ENCODE data around the gene ZNF598. TPM values are rescaled to one million over a fixed set of nuclear protein-coding genes. Genes with fewer than 3 reads are reported as not detected.
"Not testable (repeated sequence)": the region's sequence is repeated elsewhere in the genome, so short reads cannot be mapped to it uniquely, and the experiment has no call there.

The ZNF598 gene
- polyA plus RNA-seq, 4 donors, result 17.6 to 27.5 (median 18.1) TPM

- DNase-seq (ENCODE audit: low read depth in 4 of 4, low spot score in 3 of 4), result no peak
These were observed 31.3 kb upstream of the ZNF598 start for GRCh38 chr16:2040787-2041522.

DNA sequence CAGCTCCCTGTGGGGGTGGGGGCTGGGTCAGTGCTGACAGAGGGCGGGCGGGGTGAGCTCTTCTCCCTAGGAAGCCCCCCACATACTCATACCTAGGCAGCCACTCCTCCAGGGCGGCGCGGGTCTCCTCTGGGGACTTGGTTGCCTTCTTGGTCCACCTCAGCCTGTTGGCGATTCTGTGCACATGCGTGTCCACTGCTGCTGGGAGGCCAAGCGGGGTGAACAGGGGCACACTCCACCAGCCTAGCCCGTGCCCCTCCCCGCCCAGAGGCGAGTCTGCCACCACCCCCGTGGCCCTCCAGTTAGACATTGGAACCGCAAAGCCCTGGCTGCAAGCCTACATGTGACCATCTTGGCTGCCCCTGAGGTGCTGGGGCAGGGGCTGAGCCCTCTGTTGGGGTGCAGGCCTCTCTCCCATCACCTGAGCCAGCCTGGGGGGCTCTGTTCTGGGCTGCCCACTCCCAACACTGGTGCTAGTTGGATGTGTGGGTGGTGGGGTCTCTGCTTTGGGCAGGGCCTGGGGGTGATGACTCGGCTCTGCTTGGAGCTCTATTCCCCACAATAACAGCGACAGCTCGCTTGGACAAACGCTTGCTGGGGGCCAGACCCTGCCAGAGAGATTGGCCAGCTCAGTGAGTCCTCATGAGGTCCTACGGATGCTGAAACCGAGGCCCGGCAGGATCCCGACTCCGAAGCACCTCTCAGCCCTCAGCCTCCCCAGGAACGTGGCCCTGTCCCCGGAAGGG lies 30.6 kb upstream of the ZNF598 start:
- no peak for DNase-seq (ENCODE audit: low read depth in 4 of 4, low spot score in 3 of 4)

DNA sequence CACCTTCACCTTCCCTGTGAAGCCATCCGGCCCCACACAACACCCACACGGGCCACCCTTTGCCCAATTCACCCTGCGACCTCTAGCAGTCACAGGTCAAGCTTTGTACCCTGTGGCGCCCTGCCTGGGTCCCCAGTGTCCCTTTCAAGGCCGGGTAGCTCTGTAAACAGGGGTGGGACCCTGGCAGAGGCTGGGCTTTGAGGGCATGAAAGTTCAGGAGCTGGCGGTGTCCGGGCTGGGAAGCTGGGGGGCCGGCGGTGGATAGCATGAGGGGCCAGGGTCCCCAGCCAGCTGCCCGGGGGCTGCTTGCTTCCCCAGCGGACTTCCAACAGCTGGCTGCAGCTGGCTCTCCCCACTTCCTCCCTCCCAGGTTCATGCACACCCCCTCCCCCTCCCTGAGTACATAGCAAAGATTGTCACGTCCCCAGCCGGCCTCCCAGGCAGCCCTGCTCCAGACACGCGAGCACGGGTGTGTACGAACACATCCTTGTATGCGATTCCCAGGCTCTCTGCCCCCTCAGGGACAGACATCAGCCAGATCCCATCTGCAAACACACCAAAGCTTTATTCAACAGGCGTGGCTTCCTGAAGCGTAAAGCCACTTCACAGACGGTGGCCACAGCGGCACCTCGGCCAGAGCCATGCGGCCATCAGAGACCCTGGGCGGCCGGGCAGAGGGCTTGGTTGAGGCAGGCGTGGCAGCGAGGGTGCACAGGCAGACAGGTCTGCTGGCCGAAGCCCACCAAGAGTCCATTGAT lies 29.8 kb upstream of the ZNF598 start:
- peak; percentile 80 to 91 (median 82) for DNase-seq (ENCODE audit: low read depth in 4 of 4, low spot score in 3 of 4)

GRCh38 chr16:2038382-2039231 lies 29.0 kb upstream of the ZNF598 start:
- DNase-seq (ENCODE audit: low read depth in 4 of 4, low spot score in 3 of 4), result peak in 2 of 4 donors; percentile 58 to 59

- no peak for DNase-seq (ENCODE audit: low read depth in 4 of 4, low spot score in 3 of 4)
These were observed 28.2 kb upstream of the ZNF598 start for GRCh38 chr16:2037647-2038381.

DNA sequence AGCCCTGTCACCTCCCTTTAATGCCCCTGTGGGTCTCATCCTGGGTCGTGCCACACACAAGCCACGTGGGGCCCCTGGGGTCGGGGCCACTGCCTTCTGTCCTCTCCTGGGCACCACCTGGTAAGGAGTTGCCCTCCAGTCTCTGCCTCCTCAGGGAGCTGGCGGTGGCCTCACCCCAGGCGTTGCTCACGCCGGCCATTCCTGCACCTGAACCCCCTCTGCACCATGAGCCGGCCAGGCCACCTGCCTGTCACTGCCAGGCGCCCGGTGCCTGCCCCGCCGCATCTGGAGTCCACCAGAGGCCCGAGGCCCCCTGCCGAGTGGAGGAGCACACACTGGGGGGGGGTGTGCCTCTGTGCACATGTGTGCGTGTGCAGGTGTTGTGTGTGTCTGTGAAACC lies 27.5 kb upstream of the ZNF598 start:
- DNase-seq (ENCODE audit: low read depth in 4 of 4, low spot score in 3 of 4), result no peak

- no peak for DNase-seq (ENCODE audit: low read depth in 4 of 4, low spot score in 3 of 4)
These were observed 26.8 kb upstream of the ZNF598 start for GRCh38 chr16:2036200-2036966.

DNA sequence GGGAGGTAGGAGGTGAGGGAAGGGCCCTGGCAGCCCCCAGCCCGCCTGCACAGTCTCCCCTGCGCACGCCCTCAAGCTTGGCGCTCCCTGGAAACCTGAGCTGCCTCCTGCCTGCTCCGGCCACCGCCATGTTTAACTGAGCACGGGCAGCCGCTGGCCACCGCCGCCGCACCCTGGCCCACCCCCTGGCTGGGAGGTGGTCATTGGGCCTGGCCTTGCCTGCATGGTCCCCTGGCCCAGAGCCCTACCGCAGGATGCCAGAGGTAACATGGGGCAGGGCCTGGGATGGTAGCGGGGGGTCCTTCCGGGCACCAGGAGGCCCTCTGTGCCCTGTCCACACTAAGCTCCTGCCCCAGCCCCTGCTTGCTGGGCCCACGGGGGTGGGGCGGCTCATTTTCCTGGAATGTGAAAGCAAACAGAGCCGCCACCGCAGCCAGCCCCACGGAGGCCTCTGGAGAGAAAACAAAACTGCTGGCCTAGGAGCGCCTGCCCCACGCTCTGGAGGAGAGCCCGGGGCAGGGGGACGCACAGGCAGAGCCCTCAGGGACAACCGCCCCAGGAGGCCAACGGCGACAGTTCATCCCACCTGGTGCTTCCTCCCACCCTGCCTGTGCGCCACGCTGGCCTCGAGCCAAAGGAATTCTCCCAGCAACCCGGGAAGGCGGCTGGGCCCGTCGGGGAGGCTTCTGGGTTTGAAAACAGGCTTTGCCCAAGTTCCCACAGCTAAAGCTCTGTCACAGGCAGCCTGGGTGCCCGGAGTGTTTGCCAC lies 26.0 kb upstream of the ZNF598 start:
- DNase-seq (ENCODE audit: low read depth in 4 of 4, low spot score in 3 of 4), result peak in 1 of 4 donors; percentile 59

- no peak for DNase-seq (ENCODE audit: low read depth in 4 of 4, low spot score in 3 of 4)
These were observed 25.2 kb upstream of the ZNF598 start for GRCh38 chr16:2034696-2035430.

DNA sequence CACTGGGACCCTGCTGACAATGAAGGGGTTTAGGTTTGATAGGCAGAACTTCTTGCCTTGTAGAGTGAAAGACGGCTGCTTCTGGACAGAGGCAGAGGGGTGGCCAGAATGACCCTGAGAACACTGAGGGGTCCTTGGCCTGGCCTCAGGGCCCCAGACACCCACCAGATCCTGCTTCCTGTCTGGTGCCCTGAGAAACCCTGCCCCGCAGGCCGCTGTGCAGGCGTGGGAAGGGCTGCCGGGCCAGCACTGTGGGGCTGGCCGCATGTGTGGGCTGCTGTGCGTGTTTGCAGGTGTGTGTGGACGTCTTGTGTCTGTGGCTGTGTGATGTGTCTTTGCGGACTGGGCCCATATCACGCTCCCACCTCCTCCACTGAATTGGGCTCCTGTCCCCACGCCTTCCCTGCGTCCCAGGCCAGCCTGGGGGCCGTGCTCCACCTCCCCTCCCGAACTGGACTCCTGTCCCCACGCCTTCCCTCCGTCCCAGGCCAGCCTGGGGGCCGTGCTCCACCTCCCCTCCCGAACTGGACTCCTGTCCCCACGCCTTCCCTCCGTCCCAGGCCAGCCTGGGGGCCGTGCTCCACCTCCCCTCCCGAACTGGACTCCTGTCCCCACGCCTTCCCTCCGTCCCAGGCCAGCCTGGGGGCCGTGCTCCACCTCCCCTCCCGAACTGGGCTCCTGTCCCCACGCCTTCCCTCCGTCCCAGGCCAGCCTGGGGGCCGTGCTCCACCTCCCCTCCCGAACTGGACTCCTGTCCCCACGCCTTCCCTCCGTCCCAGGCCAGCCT lies 24.5 kb upstream of the ZNF598 start:
- DNase-seq (ENCODE audit: low read depth in 4 of 4, low spot score in 3 of 4), result not testable (repeated sequence)

- DNase-seq (ENCODE audit: low read depth in 4 of 4, low spot score in 3 of 4), result no peak
These were observed 23.7 kb upstream of the ZNF598 start for GRCh38 chr16:2033057-2033908.

DNA sequence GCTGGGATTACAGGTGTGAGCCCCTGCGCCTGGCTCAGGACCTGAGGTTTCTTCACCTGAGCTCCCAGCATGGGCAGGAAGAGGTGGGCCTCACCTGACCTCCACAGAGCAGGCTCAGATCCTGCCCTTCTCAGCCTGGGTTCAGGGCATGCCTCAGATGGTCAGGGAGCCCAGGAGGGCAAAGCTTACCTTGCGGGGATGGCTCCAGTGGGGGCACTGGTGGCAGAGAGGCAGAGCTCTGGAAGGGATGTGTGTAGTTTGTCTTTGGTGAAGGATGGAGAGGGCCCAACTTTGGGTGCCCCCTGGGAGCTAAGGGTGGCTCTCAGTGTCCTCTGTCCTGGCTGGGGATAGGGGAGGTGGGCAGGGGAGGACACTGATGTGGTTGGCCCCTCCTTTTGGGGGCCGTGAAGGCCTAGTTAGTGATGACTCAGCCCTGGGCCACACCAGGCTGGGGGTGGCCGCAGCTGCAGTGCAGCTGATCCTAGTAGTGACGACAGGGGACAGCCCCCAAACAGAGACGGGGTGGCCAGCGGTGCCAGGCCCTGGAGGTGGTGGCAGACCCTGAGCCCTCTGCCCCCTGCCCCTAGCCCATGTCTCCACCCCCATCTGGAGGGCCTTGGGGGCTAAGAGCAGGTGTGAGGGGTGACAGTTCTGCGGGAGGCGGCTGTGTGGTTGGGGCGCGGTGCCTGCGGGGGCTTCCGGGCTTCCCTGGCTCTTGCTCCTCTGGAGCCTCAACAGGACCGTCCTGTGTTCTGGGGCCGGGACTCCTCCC lies 22.9 kb upstream of the ZNF598 start:
- no peak for DNase-seq (ENCODE audit: low read depth in 4 of 4, low spot score in 3 of 4)

DNA sequence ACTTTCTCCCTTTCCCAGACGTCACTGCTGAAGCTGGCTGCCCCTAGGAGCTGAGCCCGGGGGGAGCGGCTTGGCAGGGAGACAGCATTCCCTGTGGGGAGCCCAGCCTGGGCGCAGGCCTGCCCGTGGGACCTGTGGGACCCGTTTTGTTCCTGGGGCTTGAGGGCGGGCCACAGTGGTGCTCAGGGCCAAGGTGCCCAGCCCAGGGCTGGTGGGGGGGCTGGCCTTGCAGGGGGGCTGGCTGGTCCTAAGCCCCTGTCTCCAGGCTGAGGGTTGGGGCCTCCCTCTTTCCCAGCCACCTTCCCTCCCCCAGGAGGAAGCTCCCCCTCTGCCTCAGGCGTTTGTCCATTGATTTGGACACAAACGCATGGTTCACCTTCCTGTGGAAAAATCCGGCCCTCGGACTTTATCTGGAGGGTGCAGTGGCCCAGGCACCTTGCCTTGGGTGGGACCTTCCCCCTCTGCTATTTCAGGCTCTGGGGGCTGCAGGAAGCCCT lies 21.5 kb upstream of the ZNF598 start:
- DNase-seq (ENCODE audit: low read depth in 4 of 4, low spot score in 3 of 4), result no peak

DNA sequence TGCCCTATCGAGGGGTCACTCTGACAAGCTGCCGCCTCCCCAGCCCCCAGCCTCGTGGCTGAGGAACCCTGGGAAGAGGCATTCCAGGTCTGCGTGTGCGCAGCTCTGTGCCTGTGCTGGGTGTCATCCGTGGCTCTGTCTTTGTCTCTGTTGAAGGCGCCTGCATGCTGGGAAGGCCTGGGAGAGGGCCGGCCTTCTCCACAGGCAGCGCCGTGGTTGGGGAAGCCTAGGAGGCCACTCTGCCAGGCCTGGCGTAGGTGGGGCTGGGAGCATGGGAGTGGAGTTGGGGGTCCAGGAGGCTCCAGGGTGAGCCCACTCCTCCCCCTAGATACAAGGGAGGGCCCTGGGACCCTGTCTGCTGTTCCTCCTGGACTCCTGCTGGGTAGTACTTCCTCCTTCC lies 20.4 kb upstream of the ZNF598 start:
- DNase-seq (ENCODE audit: low read depth in 4 of 4, low spot score in 3 of 4), result no peak

- no peak for DNase-seq (ENCODE audit: low read depth in 4 of 4, low spot score in 3 of 4)
These were observed 19.7 kb upstream of the ZNF598 start for GRCh38 chr16:2029350-2029749.

Measured in right renal pelvis (tissue), 4 donors.